HG03469 (cell line): ENCODE measurements around the gene MDC1.
"Not testable (repeated sequence)": the region's sequence is repeated elsewhere in the genome, so short reads cannot be mapped to it uniquely, and the experiment has no call there.

Experiments
- ATAC-seq: cut with Tn5 transposase; IDR thresholded peaks from one replicate; pipeline ENCODE4 v1.9.1; 2021; ENCODE audit warnings: mild to moderate bottlenecking, moderate library complexity, moderate number of reproducible peaks; ENCODE audit not compliant: unreplicated experiment

The MDC1 gene

DNA sequence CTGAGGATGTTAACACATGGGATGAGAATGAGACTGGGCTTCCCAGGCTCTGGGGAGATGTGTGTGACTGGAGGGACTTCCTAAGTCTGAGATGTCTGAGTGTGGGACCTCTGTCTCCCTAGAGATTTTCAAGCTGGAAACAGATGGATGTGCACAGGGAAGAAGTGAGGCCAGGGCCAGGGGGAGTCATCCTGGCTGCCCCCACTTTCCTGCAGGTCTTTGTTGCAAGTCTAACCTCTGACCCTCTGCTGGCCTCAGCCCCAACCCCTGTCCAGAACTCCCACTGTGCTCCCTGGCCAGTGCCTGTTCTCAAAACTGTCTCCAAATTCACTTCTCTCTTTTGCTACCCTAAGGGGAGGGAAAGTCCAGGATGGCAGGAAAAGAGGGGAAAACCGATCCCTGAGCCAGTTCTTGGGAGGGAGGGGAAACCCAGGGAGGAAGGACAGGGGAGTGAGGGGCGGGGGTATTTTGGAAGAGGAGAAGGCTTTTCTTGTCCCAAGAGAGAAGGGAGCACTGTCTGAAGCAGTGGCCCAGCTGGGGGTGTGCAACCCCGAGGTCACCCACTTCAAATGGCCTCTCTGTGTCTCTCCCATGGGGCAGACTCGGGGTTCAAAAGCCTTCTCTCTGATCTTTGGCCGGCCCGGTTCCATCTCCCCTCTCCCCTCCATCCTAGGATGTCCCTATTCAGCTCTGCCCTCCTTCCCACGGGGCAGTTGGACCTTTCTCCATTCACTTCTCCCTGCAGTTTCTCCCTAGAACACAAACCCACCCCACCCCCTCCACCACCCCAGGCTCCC lies 33.7 kb downstream of the MDC1 start:
- ATAC-seq: no peak

DNA sequence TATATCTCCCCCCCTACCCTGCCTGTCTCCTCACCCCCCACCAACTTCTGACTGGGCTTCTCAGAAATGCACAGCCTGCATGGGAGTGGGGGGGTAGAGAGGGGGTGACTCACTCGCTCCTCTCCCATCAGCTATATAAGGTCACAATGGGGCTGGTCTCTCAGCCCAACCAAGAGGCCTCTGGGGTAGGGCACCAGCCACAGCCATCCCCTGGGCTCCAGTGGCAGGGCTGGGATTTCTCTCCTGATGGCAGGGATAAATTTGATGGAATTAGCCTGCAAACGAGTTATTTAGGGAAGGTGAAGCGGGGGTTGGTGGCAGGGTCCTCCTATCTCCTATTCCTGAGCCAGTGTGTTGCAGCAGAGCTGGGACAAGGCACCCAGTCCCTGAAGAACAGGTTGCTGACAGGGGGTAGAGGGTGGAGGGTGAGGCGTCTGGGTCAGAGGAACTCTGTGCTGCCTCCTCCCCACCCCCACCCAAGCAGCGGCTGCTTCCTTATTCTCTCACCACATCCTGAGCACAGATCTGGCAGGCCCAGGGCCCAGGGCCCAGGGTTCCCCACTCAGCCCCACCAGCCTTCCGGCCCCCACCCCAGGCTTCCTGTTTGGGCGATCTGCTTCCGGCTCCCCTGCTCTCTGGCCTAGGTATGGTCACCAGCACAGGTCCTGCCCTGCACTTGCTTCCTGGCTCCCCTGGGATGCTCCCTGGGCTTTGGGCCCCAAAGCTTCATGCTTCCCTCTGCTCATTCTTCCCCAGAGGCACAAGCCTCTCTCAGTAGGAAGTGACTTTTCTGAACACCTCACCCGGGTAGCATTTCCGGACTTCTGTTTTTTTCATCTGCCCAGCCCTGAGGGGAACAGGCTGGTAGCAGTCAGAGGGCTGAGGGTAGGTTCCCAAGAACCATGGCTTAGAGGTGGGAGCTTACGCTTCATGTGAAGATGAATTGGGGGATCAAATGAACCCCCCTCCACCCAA lies 34.7 kb downstream of the MDC1 start:
- ATAC-seq: peak; percentile 34

DNA sequence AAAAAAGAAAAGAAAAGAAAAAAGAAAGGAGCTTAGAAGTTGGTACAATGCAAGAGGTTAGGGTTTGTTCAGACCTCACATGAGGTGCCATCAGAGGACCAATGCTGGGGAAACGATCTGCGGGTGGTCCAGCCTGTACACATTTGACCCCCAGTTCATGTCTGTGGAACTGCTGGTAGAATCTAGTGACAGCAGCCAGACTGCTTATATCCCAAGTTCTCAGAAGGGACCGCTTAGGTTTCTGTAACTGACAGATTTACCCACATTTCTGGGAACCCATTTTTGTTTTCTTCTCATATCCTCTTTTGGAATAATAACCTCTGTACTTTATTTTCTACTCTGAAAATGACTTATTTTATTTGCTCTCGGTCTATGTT lies 35.3 kb downstream of the MDC1 start:
- ATAC-seq: no peak

DNA sequence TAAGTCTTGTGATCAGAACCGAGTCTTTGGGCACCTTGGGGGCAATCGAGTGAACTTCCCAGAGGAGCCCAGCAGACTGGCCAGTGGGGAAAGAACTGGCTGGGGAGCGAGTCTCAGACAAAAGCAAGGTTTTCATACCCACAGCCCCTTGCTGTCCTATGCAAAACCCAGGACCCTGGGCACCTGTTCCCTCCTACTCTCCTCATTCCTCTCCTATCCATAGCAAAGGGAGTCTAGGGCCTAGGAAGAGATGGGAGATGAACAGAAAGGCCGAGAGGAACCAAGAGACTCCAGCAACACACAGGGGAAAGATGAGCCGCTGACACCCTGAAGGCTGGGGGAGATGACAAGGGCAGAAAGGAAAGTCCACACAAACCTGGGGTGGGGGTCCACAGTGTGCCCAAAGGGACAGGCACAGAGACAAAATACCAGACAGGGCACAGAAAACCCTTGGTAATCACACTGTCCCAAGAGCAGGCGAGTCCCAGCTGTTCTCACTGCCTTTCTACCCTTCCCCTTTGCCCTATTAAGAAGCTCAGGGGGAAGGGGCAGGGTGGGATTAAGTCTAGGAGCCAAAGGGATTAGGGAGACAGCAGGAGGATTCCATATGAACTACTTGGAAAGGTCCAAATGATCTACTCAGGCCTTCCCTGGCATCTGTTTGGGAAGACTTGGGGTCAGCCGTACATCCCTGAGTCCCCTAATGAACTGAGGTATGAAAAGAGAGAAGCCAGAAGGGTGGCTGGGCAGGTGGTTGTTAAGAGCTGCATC lies 37.1 kb downstream of the MDC1 start:
- ATAC-seq: no peak

DNA sequence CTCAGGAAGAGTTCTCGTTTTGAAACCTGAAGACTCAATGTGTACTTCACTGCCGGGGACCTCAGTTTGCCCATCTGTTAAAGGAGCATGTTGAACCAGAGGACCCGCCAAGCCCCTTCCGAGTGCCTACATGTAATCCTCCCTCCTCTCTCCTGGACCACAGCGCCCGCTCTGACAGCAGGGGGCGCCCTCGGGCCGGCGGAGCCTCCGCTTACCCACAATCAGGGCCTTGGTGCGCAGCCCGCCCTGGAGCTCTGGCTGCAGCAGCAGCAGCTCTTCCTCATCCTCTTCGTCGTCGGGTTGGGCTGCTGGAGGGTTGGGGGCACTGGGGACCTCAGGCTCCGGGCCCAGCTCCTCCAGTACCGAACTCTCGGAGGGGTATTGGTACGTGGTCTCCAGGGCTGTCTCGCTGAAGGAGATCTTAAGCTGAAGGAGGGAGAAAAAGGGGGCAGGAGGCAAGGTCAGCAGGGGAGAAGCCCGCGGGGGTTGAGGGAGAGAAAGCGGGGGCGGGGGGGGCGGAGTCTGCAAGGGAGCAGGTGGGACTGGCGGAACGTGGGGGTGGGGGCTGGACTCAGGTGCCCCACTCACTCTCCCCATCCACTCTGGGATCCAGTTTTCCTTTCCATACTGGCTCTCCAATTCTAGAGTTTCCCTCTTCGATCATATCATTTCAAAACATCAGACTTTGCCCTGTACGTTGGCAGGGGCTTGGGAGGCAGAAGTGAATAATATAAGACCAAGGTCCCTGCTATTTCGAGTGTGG lies 37.9 kb downstream of the MDC1 start:
- no peak for ATAC-seq

DNA sequence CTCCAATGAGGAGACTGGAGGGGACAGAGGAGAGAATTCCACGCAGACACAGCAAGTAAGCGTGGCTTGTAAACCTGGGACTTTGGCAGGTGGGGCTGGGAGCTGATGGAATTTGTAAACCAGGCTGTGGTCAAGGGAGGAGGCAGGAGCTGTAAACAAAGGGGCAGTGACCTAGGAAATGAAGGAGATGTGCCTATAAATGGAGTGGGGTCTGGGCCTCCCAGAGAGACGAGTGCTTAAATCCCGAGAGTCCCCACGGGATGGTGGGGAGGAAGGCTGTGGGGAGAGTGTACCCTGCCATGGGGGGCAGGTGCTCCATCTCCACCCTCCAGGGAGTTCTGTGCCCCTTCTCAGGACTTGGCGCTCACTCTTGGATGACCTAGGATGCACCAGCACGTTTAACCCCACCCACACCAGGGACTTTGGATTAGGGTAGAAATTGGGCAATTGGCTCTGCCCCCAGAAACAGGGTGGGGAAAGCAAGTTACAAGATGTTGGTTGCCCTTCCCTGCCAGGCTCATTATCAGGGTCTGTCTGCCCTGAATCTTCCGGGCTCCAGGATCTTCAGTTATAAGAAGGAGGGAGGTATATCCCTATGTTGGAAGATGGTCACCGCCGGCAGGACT lies 40.3 kb downstream of the MDC1 start:
- no peak for ATAC-seq

DNA sequence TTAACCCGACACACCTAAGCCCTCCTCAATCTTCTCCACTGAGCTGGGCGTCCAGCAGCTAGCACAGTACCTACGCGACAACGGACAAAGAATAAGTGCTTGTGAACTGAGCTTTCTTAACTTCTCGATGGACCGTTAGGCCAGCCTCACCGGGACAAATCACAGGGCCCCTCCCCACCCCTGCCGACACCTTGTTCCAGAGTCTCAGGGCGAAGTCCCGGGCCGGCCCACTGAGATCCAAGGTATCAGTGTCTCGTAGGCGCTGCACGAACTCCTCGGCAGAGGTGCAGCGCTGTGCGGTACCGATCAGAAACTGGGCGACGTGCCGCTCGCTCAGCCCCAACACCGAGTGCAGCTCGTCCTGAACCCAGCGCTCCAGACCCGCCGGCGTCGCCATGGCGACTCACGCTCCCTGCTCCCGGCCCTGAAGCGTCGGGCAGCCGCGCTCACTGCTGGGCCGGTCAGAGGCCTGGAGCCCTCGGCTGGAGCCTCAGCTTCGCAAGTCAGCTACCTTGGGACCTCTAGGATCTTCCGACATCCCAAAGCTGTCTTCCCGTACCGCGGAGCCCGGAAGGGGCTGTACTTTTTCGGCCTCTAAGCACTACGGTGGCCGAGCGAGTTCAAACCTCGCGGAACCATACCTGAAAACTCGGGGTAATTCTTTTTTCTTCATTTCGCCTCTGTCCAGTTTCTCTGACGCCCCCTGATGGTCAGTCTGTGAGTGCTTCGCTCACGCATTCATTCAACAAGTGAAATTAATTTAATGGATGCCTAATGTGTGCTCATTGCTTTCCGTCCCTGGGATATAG lies 44.4 kb downstream of the MDC1 start, which contains the start of gene DHX16:
TSS of gene DHX16 (minus strand) at position 562 of the 809 bp plus-strand sequence. CDS start at position 397, 165 bp downstream.
- ATAC-seq: no peak

DNA sequence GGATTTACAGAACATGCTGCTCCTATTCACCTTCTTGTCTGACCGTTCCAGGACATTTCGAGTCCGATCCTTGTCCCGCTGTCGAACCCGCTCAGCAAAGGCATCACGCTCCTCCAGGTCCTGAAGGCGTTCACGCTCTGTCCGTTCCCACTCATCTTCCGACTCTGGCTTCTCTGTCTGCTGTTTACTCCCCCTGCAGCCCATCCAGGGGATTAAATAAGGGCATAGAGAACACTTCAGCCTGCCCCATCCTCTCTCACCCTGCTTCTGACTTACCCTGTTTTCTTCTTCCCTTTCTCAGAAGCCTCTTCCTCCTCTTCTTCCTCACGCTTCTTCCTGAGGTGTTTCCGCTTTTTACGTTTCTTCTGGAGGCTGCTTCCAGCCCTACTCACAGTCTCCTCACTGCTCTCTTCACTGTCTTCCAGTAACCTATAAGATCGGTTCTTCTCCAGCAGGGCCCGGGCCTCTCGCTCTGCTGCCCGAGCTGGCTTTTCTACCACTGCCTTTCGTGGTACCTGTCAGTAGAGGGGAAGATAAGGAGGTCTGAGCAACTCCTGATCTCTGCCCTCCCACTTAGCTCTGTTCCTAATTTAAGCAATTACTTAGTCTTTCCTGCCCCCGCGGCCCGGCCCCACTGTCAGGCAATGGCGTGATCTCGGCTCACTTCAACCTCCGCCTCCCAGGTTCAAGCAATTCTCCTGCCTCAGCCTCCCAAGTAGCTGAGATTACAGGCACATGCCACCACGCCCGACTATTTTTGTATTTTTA lies 46.1 kb downstream of the MDC1 start:
- no peak for ATAC-seq

DNA sequence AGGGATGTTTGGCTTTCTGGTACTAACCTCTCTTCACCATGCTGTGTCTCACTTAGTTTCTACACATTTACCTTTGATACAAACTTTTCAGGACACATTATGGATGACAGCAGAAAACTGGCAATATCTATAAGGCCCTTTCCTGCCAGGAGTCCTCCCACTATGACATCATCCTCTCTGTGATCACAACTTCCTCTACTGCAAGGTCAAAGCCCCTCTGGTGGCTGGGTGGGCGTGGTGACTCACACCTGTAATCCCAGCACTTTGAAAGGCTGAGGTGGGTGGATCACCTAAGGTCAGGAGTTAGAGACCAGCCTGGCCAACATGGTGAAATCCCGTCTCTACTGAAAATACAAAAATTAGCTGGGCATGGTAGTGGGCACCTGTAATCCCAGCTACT lies 50.8 kb downstream of the MDC1 start:
- ATAC-seq: not testable (repeated sequence)

DNA sequence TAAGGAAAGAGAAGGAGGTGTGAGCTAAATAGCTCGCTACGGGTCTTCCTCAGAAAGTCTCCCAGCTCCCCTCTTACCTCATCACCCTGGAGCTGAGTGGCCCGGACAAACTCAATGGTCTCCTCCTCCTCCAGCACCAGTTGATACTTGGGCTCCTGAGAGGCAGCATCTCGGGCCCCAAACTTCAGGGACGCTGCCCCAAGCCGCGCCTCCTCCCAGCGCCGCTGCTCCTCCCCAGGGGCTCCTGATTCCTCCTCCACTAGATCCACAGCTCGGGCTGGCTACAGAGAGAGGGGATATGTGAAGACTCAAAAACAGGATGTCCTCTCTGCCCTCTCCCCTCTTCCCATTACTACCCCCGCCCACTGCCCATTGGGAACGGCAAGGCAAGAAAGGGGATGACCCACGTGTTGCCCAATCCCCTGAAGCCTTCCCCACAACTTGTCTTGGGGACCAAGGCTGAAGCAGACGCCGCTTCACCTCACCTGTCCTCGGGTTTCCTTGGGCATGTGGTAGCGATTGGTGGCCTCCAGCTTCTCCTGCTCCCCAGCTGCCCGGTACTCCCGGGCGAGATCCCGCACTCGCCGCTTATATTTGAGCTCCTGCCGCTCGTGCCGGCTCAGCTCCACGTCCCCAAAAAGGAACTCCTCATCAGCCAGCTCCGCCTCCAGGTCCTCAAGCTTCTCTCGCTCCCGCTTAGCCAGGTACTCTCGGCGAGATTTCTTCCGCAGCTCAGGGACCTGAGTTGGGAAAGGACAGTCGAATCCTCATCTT lies 51.9 kb downstream of the MDC1 start:
- no peak for ATAC-seq

DNA sequence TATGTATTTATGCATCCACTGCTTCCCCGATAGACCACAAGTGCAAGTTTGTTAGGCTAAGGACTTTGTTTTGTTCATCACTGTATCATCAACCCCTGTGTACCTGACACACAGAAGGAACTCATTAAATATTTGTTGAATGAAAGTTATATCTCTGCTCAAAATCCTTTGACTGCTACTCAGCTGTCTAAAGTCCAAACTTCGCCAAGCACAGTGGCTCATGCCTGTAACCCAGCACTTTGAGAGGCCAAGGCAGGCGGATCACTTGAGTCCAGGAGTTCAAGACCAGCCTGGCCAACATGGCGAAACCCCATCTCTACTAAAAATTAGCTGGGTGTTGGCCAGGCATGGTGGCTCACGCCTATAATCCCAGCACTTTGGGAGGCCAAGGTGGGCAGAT lies 59.2 kb downstream of the MDC1 start:
- ATAC-seq: not testable (repeated sequence)

DNA sequence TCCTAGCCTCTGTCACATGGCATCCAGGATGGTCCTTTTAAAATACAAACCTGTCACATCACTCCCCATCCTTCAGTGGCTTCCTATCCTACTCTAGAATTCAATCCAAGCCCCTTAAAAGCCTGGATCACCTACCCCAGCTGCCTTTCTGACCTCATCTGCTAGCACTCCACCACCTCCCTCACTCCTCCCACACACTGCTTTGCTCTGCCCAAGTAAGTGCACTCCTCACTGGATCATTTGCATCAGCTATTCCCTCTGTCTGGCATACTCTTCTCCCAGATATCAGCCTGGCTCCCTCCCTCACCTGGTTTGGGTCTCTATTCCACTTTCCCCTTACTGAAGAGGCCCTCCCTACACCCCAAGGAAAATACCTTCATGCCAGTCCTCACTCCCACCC lies 59.6 kb downstream of the MDC1 start:
- no peak for ATAC-seq

DNA sequence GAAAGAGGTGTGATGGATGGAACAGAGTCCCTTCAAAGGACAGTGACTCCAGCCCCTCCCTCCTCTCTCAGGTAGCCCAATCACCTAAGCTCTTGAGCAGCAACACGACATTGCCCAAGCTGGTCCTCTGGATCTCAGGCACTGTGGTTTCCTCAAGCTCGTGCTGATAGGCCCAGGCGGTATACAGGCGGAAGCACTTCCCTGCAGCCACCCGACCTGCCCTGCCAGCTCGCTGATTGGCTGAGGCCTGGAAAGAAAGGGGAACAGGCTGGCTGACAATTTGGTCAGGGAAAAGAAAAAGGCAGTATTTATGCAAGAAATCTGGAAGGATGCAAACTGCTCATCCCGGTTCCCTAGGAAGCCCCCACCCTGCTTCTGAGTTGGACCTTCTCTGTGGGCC lies 60.6 kb downstream of the MDC1 start:
- ATAC-seq: no peak

DNA sequence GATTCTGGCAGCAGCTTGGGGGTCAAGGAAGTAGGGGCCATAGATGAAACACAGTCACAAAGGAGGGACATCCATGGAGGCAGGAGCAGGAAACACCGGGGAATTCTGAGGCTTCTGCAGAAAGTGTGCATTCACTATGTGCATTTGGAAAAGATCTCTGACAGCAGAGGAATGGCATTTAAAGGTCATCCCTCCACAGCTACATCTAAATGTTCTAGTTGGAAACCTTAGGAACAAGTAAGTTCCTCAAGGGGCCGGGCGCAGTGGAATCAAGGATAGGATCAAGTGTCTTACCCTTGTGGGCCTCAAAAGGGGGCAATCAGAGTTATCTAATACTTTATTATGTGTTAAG lies 61.4 kb downstream of the MDC1 start:
- no peak for ATAC-seq

DNA sequence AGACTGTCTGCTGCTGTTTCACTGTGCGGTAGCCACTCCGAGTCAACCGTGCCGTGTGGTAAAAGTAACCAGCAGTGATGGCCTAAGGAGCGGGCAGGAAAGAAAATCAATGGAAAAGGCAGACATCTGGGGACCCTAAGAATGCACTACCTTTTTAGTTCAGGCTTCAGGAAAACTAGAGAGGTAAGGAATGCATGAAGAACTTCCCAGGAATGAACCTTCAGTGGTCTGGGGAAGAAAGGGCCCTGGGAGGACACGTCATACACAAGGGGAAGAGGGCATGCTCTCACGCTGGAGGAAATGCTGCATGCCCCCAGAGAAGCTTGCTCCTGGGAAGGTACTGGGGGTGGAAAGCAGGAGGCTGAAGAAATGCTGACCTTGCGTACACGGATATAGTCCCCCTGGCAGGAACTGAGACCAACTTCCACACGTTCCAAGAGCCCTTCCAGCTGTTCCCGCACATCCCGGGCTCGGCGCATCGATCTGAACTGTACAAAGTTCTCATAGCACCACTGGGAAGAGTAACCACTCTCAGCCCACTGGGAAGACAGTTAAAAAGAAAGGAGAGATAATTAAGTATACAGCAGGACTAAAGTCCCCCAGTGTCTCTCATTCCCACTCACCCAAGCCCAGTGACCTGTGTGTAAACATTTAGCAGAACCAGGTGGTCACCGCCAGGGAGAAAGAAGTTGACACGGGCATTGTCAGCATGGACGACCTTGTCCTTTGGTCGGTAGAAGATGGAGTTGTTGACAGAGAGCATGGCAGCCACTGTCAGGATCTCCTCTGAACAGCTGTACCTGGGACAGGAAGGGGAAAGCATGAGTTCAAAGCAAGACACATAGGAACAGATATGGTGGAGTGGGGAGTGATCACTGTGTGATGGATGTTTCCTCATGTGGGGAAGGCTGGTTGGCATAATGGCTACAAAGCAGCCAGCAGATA lies 62.0 kb downstream of the MDC1 start:
- no peak for ATAC-seq

DNA sequence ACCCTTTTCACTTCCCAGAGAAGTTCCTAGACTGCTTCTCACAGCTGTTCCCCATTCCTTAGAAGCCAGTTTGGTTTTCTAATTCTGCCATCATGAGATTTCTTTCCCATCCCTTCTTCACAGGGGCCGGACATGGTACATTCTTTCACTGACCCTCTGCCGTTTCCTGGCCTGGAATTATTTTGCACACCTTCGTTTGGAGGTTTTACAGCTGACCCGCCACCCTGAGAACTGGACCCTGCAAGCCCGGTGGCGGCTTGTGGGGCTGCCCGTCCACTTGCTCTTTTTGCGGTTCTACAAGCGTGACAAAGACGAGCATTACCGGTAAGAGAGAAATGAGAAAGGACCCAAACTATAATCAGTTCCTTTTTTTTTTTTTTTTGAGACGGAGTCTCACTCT lies 65.9 kb downstream of the MDC1 start:
- no peak for ATAC-seq
